Head of caudate nucleus (tissue), 42 donors: ENCODE results near the gene NDUFS7.

Experiments used
- DNase-seq, 42 donors: peaks; one replicate each; pipeline versions ENCODE4 v3.0.0 to v3.0.0-alpha.2; 2020 to 2021; ENCODE audit warnings: mixed read lengths in 7 of 42
- intact Hi-C: fragments of 100-400 bp; cut with DNase I; formaldehyde crosslinking; loops from one replicate; pipeline ENCODE4 v1.15.0; 2022

The NDUFS7 gene

DNA sequence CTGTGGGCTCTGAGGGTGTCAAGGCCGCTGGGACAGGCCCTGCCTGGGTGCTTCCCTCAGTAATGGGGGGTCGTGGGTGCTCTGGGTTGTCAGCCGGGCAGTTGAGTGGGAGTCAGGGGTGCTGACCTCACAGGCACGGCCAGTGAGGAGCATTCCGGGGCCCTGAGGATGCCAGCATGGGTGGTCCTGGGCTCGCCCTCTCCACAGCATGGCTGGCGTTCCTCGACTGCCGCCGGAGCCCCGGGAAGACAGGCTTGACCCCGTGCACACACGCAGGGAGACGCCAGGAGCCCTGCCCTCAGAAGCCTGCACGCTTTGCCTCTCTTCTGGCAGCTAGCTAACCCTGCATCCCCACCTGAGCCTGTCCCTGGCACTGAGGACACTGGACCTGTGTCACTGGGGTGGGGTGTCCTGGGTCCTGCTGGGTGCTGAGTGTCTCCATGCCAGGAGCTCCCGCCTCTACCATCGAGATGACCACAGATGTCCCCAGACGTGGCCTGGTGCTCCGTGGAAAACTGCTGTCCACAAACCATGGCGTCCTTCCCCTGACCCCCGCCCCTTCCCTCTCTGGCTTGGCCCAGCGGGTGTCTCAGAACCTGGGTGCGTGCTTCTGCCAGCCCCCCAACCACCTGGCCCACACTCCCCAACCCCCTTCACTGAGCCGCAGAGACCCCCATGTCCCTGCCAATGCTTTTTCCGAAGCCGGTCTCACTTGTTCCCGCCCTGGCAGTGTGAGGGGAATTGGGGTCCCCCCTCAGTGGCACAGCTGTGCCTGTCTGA, 4.4 kb upstream of the NDUFS7 start:
- DNase-seq = no peak
- intact Hi-C loops = no loop called here

DNA sequence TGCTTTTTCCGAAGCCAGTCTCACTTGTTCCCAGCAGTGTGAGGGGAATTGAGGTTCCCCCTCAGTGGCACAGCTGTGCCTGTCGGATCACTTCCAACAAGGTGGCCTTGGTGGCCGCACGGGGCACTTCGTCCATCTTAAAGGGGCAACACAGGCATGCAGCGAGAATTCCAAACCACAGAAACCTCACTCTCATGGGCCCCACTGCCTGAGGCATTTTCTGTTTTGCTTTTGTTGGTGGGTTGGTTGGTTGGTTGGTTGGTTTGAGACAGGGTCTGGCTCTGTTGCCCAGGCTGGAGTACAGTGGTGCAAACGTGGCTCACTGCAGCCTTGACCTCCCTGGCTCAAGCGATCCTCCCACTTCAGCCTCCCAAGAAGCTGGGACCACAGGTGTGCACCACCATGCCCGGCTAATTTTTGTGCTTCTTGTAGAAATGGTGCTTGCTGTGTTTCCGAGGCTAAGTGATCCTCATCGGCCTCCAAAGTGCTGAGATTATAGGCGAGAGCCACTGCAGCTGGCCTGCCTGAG, 3.7 kb upstream of the NDUFS7 start:
- DNase-seq = no peak
- intact Hi-C loops = no loop called here

DNA sequence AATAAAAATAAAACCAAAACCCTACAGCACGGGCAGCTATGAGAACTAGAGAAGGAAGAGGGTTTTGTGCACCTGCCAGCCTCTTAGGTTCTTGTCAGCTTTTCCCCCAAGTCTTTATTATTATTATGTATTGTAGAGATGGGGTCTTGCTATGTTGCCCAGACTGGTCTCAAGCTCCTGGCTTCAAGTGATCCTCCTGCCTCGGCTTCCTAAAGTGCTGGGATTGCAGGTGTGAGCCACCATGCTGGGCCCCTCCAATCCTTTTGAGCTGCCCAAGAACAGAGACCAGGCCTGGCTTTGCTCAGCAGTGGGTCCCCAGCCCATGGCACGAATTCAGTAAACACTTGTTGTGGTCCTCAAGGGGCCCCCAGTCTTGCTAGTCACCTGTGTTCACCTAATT, 1.5 kb upstream of the NDUFS7 start:
- intact Hi-C loops = loop anchor here (2.0 kb wide), 1 partner anchor 27 kb away; a partner anchor contains a TSS

DNA sequence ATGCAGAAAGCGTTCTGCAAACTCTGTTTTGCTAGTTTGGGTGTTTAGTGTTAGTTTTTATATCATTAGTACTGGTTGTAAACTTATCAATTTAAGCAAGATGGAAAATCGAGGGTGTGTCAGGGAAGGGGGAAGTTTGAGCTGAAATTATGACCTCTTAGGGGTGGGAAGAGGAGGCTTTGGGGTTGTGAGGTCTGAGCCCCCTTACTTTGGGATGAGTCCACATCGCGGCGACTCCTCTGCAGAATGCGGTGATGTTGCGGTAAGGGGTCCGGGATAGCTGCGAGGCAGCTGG, 743 bp upstream of the NDUFS7 start:
- intact Hi-C loops = loop anchor here (2.0 kb wide), 1 partner anchor 28 kb away; a partner anchor contains a TSS
- no peak for DNase-seq

More for the DNA sequence above, 1.5 kb upstream of the NDUFS7 start:
- no peak for DNase-seq

DNA sequence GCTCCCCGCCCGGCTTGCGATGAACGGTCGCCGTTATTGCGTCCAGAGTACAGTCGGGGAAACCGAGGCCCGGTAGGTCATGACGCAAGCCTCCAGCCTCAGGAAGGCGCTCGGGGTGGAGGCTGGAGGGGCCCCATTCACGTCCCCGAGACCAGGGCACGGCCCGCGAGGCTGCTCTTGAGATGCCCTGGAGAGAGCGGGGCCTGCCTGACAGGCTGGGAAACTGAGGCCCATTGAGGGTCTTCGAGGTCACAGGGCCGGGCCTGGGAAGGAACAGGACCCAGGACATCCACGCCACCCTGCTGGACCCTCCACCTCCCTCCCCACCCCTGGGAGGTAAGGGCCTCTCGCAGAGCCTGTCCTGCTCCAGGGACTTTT, 367 bp downstream of the NDUFS7 start:
- no peak for DNase-seq
- intact Hi-C loops = no loop called here

DNA sequence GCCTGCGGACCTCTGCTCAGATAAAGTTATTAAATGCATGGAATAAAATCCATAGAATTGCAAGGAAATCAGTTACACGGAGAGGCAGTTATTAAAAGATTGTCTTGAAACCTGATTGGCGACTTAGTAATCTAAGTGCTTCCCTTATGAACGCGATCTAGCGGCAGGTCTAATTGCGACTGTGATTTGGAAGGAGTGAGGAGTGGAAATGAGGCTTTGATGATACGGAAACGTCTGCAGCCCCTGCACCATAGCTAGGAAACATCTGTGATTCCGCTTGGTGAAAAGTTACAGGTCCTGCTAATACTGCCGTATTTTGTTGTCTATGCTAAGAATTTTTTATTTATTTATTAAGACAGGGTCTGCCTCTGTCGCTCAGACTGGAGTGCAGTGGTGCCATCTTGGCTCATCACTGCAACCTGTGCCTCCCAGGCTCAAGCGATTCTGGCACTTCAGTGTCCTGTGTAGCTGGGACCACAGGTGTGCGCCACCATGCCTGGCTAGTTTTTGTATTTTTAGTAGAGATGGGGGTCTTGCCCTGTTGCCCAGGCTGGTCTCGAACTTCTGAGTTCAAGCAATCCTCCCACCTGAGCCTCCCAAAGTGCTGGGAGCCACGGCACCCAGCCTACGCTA, 887 bp downstream of the NDUFS7 start:
- DNase-seq = peak in 1 of 42 donors; percentile 15
- intact Hi-C loops = no loop called here

DNA sequence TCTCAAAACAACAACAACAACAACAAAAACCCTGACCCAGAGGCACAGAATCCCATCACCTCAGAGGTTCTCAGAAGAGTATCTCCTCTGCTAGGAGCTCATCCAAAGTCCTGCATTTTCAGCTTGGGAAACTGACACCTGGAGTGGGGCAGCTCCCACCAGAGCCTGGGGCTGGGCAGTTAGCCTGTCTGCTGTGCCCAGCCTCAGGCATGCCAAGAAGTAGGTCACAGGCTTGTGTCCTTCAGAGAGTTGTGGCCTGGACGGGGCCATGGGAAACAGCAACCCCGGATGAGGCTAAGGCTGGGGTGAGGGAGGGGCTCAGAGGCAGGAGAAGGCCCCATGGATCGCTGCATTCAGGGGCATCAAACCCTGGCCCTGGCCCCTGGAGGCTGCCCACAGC, 2.1 kb downstream of the NDUFS7 start:
- DNase-seq = no peak
- intact Hi-C loops = no loop called here

DNA sequence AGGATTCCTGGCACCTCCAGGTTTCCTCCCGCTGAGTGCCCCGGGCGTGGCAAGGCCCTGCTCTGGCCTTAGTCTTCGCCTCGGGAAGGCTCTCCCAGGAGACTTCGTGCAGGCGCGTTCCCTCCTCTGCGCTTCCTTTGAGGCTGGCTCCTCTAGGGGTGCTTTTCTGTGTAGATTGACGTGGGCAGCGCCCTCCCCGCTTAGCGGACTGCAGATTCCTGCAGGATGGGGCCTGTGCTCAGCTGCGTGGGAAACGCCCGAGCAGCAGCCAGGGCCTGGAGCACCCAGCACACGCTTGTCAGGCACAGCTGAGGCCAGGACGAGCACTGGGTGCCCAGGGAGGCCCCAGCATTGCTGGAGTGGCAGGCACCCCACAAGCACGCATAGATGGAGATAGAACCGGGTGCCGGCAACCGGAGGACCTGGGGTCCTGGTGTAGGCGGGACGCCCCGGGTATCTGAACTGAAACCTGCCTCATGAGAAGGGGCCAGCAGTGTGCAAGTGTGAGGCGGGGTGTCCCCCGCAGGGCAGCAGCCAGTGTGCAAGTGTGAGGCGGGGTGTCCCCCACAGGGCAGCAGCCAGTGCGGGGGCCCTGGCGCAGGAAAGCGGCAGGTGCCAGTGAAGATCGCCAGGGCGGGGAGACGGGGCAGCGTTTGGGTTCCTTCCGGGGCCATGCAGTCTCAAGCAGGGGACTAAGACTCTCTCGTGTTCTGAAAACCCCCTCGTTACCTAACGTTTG, 3.4 kb downstream of the NDUFS7 start:
- DNase-seq = peak in 26 of 42 donors; percentile 43 to 84 (median 64)
- intact Hi-C loops = no loop called here

DNA sequence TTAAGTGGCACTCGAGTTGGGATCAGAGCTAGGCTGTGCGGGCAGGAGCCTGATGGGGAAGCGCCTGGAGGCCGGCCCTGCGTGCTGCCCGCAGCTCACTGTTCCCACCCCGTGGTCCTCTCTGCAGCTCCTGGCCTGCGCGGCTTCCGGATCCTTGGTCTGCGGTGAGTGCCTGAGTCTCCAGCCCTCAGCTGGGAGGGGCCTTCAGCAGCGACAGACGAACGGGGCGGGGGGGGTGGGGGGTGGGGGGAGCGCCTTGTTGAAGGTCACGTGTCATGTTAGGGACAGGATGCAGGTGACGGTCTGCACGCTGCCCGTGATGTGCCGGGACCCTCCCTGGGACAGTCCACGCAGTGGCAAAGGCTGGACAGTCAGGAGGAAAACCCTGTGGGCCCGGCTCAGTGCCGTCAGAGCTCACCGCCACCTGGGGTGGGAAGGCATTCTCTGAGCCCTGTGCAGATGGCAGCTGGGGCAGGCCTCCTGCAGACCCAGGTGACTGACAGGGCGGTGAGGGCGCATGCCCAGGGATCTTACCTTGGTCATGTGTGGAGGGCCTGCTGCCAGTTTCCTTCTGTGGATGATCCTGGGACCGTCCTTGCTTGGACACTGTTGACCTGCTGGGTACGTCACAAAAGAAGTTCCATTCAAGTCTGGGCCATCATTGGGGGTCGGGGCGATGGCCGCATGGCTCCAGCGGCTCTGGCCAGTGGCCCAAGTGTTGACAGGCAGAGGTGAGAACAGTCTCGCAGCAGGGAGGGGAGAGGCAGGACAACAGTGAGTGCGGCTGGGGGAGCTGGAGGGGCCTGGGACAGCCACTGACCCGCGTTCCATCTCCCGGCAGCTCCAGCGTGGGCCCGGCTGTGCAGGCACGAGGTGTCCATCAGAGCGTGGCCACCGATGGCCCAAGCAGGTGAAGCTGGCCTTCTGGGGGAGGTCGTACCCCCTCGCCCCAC, 4.3 kb downstream of the NDUFS7 start:
- intact Hi-C loops = no loop called here
- DNase-seq = peak in 3 of 42 donors; percentile 36 to 56 (median 36)

DNA sequence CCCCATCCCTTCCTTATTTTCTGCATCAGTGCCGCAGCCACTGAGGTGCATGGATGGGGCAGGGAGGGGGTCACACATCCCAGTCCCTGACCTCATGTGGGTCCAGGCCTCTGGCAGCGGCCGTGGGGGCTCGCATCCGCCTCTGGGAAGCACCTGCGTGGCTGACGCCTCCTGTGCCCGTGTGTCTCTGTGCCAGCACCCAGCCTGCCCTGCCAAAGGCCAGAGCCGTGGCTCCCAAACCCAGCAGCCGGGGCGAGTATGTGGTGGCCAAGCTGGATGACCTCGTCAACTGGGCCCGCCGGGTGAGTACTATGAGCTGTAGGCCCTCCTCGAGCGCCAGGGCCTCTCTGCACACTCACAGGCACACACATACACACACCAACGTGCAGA, 4.9 kb downstream of the NDUFS7 start:
- intact Hi-C loops = no loop called here
- DNase-seq = peak in 2 of 42 donors; percentile 20 to 40

DNA sequence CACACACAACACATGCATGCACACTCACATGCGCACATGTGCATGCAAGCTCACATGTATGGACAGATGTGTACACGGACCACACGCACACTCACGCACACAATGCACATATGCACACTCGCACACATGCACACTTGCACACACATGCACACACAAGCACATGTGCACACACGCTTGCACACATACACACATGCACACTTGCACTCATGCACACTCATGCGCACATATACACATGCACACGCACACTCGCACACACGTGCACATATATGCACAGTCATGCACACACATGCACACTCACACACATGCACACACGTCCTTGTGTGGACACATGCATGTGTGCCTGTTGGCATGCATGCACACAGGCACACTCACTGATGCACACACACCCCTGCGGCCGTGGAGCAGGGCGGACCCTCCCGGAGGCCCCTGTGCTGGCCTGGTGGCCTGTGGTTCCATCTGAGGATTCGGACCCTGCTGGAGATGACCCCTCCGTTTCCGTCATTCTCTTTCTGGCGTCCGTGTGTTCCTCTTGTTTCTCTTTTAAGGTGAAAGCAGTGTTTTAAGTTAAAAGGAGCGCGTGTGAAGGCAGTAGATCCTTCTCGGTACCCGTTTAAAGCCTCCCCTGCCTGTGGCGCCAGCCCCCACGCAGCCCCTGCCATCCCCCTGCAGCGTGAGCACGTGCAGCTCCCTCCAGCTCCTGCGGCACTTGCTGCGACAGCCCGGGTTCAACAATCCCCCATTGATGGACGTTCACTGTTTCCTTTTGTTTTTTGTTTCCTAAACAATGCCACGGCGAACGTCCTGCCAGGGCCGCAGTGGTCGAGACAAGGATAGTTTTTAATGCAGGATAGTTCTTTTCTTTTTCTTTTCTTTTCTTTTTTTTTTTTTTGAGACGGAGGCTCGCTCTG, 5.6 kb downstream of the NDUFS7 start:
- intact Hi-C loops = no loop called here
- DNase-seq = peak; percentile 66 to 92 (median 84)

DNA sequence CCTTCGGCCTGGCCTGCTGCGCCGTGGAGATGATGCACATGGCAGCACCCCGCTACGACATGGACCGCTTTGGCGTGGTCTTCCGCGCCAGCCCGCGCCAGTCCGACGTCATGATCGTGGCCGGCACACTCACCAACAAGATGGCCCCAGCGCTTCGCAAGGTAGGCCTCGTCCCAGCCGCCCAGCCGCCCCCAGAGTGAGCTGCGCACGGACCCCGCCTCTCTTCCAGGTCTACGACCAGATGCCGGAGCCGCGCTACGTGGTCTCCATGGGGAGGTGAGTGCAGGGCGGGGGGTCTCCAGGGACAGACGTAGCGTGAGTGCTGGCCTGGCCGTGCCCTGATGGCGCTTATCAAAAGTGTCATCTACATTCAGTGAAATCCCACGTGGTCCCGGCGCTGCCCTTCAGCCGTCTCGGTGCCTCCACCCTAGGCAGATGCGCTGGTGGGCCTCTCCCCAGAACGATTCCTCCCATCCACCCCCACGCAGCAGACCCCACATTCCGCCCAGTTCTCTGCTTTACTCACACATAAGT, 7.2 kb downstream of the NDUFS7 start:
- DNase-seq = no peak
- intact Hi-C loops = no loop called here

DNA sequence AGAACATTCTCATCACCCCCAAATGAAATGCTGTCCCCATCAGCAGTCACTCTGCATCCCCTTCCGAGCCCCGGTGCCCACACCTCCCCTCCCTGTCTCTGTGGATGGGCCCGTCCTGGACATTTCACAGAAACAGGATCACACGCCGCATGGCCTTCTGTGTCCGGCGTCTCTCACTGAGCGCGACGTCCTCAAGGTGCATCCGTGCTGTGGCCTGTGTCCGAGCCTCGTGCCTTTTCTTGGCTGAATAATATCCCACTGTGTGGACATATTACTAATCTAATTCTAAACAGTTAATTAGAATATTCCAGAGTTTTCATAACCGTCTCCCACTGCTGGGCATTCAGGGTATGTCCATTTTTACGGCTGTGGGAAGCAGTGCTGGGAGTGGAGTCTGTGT, 8.7 kb downstream of the NDUFS7 start:
- intact Hi-C loops = no loop called here

DNA sequence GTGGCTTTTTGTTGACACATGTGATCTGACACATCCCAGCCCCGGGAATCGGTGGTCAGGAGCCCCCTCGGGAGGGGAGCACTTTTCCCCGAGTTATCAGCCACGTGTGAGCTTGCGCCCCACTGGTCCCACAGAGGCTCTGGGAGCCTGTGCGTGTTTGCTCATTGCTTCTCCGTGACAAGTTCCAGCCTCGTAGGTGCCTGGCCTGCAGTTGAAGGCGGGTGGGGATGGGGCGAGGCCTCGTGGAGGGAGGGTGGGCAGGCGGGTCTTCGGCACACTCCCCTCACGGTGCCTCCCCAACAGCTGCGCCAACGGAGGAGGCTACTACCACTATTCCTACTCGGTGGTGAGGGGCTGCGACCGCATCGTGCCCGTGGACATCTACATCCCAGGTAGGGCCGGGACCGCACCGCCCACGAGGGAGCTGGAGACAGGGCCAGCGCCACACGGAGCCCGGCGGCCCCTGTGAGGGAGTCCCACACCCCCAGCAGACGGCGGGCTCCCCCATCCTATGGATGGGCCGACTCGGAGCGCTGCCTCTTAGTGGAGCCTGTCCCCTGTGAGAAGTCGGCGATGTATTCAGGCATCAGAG, 9.3 kb downstream of the NDUFS7 start:
- intact Hi-C loops = no loop called here
- DNase-seq = no peak

More for the DNA sequence above, 8.7 kb downstream of the NDUFS7 start:
- DNase-seq = no peak

DNA sequence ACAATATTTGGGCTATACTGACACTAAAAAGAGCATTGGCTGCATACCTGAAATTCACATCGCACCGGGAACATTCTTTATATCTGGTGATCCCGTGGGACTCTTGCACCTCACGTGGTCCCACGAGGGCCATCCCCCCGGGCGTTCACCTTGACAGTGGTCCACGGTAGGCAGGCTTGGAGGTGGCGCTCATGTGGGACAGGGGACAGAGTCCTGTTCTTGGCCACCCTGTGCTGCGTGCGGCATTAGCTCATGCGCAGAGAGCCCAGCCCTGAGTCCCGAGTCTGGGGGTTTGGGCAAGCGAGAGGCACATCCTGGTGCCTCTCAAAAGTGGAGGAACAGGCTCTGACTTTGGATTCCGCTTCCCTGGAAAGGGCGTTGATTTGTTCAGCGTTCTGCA, 10.1 kb downstream of the NDUFS7 start:
- no peak for DNase-seq

DNA sequence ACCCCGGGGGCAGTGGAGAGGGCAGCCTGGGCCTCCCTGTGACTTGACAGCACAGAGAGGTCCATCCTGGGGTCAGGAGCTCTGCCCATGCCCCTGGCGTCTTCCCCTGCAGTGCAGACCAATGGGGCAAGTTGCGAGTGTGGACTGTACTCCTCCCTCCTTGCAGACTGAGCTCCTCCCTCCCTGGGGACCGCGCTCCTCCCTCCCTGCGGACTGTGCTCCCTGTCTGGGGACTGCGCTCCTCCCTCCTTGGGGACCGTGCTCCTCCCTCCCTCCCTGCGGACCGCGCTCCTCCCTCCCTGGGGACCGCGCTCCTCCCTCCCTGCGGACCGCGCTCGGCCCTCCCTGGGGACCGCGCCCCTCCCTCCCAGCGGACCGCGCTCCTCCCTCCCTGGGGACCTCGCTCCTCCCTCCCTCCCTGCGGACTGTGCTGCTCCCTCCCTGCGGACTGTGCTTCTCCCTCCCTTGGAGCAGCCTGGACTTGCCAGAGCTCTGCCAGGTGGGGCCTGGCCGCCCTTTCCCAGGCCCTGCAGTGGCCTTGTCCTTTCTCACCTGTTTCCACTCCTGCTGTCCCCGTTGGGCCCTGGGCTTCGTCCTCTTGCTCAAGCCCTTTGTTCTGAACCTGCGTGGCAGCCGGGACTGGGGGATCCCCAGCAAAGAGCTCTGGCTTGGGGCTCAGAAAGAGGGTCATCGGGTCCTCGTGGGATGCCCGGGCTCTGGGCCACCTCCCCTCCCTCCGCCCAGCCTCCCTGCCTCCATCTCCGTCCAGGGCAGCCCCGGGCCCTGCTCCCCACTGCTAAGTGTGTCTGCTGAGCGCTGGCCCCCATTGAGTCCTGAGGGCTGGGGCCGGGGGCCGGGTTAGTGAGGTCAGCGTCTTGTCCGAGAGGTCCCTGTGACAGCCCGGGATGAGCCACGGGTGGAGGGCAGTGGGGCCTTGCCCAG, 10.8 kb downstream of the NDUFS7 start:
- DNase-seq = peak in 19 of 42 donors; percentile 34 to 74 (median 62)
- intact Hi-C loops = no loop called here

More for the DNA sequence above, 10.1 kb downstream of the NDUFS7 start:
- intact Hi-C loops = no loop called here
